H1 (cell line): ENCODE results near the gene PDXDC1. TPM values are rescaled to one million over a fixed set of nuclear protein-coding genes. Genes with fewer than 3 reads are reported as not detected.
"Not testable (repeated sequence)": the region's sequence is repeated elsewhere in the genome, so short reads cannot be mapped to it uniquely, and the experiment has no call there.

Source experiments
- CTCF ChIA-PET: fragments of 300-600 bp; sonication (Branson Sonifier 250); formaldehyde crosslinking; loops from one replicate; lab custom pipeline; 2021; ENCODE audit not compliant: partially characterized antibody; lab: Charles Lee
- POLR2A ChIA-PET: fragments of 300-600 bp; sonication (Branson Sonifier 250); formaldehyde crosslinking; loops from one replicate; lab custom pipeline; 2021; ENCODE audit warnings: inconsistent platforms; ENCODE audit not compliant: partially characterized antibody; lab: Charles Lee
- DNase-seq, 2 experiments: peaks; one replicate each; pipeline versions ENCODE4 v3.0.0 to v3.0.0-alpha.2; 2010 to 2022; ENCODE audit warnings: low spot score in 2 of 2, low read depth in 1 of 2, mixed read lengths in 1 of 2
- FAIRE-seq: peaks from 2 replicates; lab custom pipeline; 2011; peaks lifted over from hg19 to GRCh38; lab: Jason Lieb, UNC
- H2AFZ ChIP-seq: 2 replicates; pipeline ENCODE4 v1.8.1; 2012; ENCODE audit warnings: low read length, inconsistent platforms
- H2AK5ac ChIP-seq: 2 replicates; pipeline ENCODE4 v1.6.1; 2013; ENCODE audit warnings: low read depth, low read length
- H2BK120ac ChIP-seq: replicated peaks from 2 replicates; pipeline ENCODE3; 2013; ENCODE audit warnings: low read depth, low read length, inconsistent platforms
- H2BK12ac ChIP-seq: 2 replicates; pipeline ENCODE4 v1.6.1; 2013; ENCODE audit warnings: low read depth, low read length
- H2BK15ac ChIP-seq: 2 replicates; pipeline ENCODE4 v1.6.1; 2013; ENCODE audit warnings: low read length
- H2BK20ac ChIP-seq: 2 replicates; pipeline ENCODE4 v1.6.1; 2013; ENCODE audit warnings: low read length
- H2BK5ac ChIP-seq: 2 replicates; pipeline ENCODE4 v1.6.1; 2013; ENCODE audit warnings: low read depth, low read length
- H3K14ac ChIP-seq: 2 replicates; pipeline ENCODE4 v1.6.1; 2013; ENCODE audit warnings: inconsistent platforms; ENCODE audit not compliant: insufficient read length
- H3K18ac ChIP-seq: 2 replicates; pipeline ENCODE4 v1.6.1; 2013; ENCODE audit warnings: low read length; ENCODE audit errors: extremely low read depth
- H3K23ac ChIP-seq: 2 replicates; pipeline ENCODE4 v1.6.1; 2013; ENCODE audit warnings: inconsistent platforms; ENCODE audit not compliant: insufficient read length
- H3K23me2 ChIP-seq: 2 replicates; pipeline ENCODE4 v1.6.1; 2013; ENCODE audit warnings: low read depth, low read length
- H3K27ac ChIP-seq: 2 replicates; pipeline ENCODE4 v1.6.1; 2011; ENCODE audit warnings: low read depth, low read length, inconsistent platforms
- H3K27me3 ChIP-seq, 4 experiments: replicated peaks in 1 of 4; 1 replicate in 1 of 4; 2 replicates in 3 of 4; pipeline versions ENCODE4 v1.6.1 to v1.8.1; 2011 to 2013; ENCODE audit warnings: low read length in 3 of 4, mild to moderate bottlenecking in 3 of 4, inconsistent platforms in 2 of 4, mixed read lengths in 2 of 4, moderate library complexity in 1 of 4; ENCODE audit not compliant: control insufficient read depth in 3 of 4, insufficient read depth in 3 of 4; ENCODE audit errors: extremely low read depth in 1 of 4
- H3K36me3 ChIP-seq, 4 experiments: 2 replicates each; pipeline versions ENCODE4 v1.6.1 to v1.8.1; 2011 to 2013; ENCODE audit warnings: mild to moderate bottlenecking in 4 of 4, low read length in 3 of 4, moderate library complexity in 2 of 4, control low read depth in 1 of 4, inconsistent platforms in 1 of 4; ENCODE audit not compliant: insufficient read depth in 4 of 4, control insufficient read depth in 2 of 4
- H3K4ac ChIP-seq: replicated peaks from 2 replicates; pipeline ENCODE3; 2013; ENCODE audit warnings: low read length, low read depth, mixed read lengths, inconsistent platforms; ENCODE audit not compliant: insufficient read length
- H3K4me1 ChIP-seq, 4 experiments: replicated peaks in 1 of 4; 1 replicate in 1 of 4; 2 replicates in 3 of 4; pipeline versions ENCODE4 v1.6.1 to v1.8.1; 2011 to 2013; ENCODE audit warnings: low read length in 3 of 4, inconsistent platforms in 2 of 4, mixed read lengths in 1 of 4; ENCODE audit not compliant: insufficient read depth in 4 of 4, control insufficient read depth in 3 of 4
- H3K4me2 ChIP-seq, 2 experiments: 2 replicates each; pipeline versions ENCODE4 v1.6.1 to v1.8.1; 2011 to 2013; ENCODE audit warnings: low read depth in 2 of 2, low read length in 2 of 2, control low read depth in 1 of 2, inconsistent platforms in 1 of 2, mild to moderate bottlenecking in 1 of 2; ENCODE audit not compliant: insufficient read depth in 1 of 2
- H3K4me3 ChIP-seq, 4 experiments: fragments of 200-600, 300-600 bp in 1 of 4; sonication (generic), shearing (Covaris generic), sonication (Bioruptor Twin) in 1 of 4; 2 replicates each; pipeline versions ENCODE4 v1.5.1 to v1.8.1; 2011 to 2016; ENCODE audit warnings: low read length in 4 of 4, low read depth in 3 of 4, control low read depth in 2 of 4, inconsistent platforms in 2 of 4, mild to moderate bottlenecking in 2 of 4, mixed read lengths in 1 of 4, moderate library complexity in 1 of 4; ENCODE audit not compliant: insufficient read depth in 2 of 4; ENCODE audit errors: extremely low read depth in 1 of 4
- H3K56ac ChIP-seq: replicated peaks from 2 replicates; pipeline ENCODE3; 2013; ENCODE audit warnings: low read depth, mild to moderate bottlenecking, mixed read lengths, low read length, inconsistent platforms; ENCODE audit not compliant: insufficient read length
- H3K79me1 ChIP-seq: 2 replicates; pipeline ENCODE4 v1.6.1; 2013; ENCODE audit warnings: low read depth, low read length, control low read depth
- H3K79me2 ChIP-seq, 2 experiments: 2 replicates each; pipeline versions ENCODE4 v1.6.1 to v1.8.1; 2012 to 2013; ENCODE audit warnings: low read length in 2 of 2, mild to moderate bottlenecking in 2 of 2, inconsistent platforms in 1 of 2; ENCODE audit not compliant: insufficient read depth in 2 of 2, control insufficient read depth in 1 of 2
- H3K9ac ChIP-seq, 4 experiments: replicated peaks in 1 of 4; 1 replicate in 1 of 4; 2 replicates in 3 of 4; pipeline versions ENCODE4 v1.6.1 to v1.8.1; 2011 to 2013; ENCODE audit warnings: low read depth in 3 of 4, low read length in 3 of 4, control low read depth in 2 of 4, mild to moderate bottlenecking in 2 of 4, moderate library complexity in 2 of 4, inconsistent platforms in 1 of 4; ENCODE audit errors: extremely low read depth in 1 of 4
- H3K9me3 ChIP-seq, 2 experiments: 2 replicates each; pipeline versions ENCODE4 v1.6.1 to v1.8.1; 2012 to 2013; ENCODE audit warnings: mild to moderate bottlenecking in 2 of 2, moderate library complexity in 2 of 2, control low read depth in 1 of 2, inconsistent platforms in 1 of 2, low read depth in 1 of 2, low read length in 1 of 2, mixed read lengths in 1 of 2; ENCODE audit not compliant: insufficient read depth in 2 of 2
- H4K20me1 ChIP-seq, 2 experiments: replicated peaks in 1 of 2; 2 replicates each; pipeline versions ENCODE3 to v1.8.1; 2011 to 2013; ENCODE audit warnings: inconsistent platforms in 2 of 2, low read length in 2 of 2, mild to moderate bottlenecking in 1 of 2; ENCODE audit not compliant: insufficient read depth in 2 of 2, control insufficient read depth in 1 of 2
- H4K5ac ChIP-seq: 2 replicates; pipeline ENCODE4 v1.6.1; 2013; ENCODE audit warnings: low read length, low read depth, mixed read lengths, inconsistent platforms; ENCODE audit not compliant: insufficient read length
- H4K8ac ChIP-seq: 2 replicates; pipeline ENCODE4 v1.8.0; 2013; ENCODE audit warnings: mild to moderate bottlenecking, moderate library complexity, low read length, inconsistent platforms; ENCODE audit not compliant: insufficient read depth; ENCODE audit errors: extremely low read depth
- H4K91ac ChIP-seq: replicated peaks from 2 replicates; pipeline ENCODE3; 2013; ENCODE audit warnings: low read length, mixed read lengths, inconsistent platforms; ENCODE audit not compliant: insufficient read length
- JUN ChIP-seq: IDR thresholded peaks from 2 replicates; pipeline ENCODE4 v1.6.1; 2011; ENCODE audit warnings: low read depth, mild to moderate bottlenecking, improper control_type of control experiment, low read length
- SIN3A ChIP-seq, 2 experiments: IDR thresholded peaks in 1 of 2; conservative IDR thresholded peaks in 1 of 2; 2 replicates each; pipeline ENCODE4 v1.6.1; 2011 to 2012; ENCODE audit warnings: low read length in 2 of 2, improper control_type of control experiment in 1 of 2, low read depth in 1 of 2, mild to moderate bottlenecking in 1 of 2
- SUZ12 ChIP-seq: fragments of 200-600 bp; sonication (generic); IDR thresholded peaks from 2 replicates; pipeline ENCODE4 v1.6.1; 2012; ENCODE audit warnings: mild to moderate bottlenecking, inconsistent platforms, low read length, moderate library complexity, mixed read lengths
- WGBS, 2 experiments: shearing (Covaris generic) in 1 of 2; methylation state at CpG; one replicate each; pipeline versions ENCODE4 v1.1.6 to v1.1.7; 2013 to 2015; ENCODE audit warnings: low lambda C conversion rate in 2 of 2, mixed read lengths in 2 of 2, inconsistent platforms in 1 of 2, low coverage in 1 of 2, missing lambda C conversion rate in 1 of 2; ENCODE audit not compliant: insufficient replicate concordance in 2 of 2, insufficient coverage in 1 of 2, insufficient read length in 1 of 2; ENCODE audit errors: extremely low coverage in 1 of 2, missing lambda C conversion rate in 1 of 2; 5-methylcytosine and 5-hydroxymethylcytosine counted together
- polyA plus RNA-seq, 7 experiments: library from polyadenylated mRNA; depleted of rRNA in 3 of 7; stranded (reverse) in 5 of 7; unstranded in 2 of 7; fragments of >200 nt in 5 of 7; fragments of 200-250 nt in 2 of 7; gene quantifications; 1 replicate in 5 of 7; 2 replicates in 1 of 7; 4 replicates in 1 of 7; pipeline versions ENCODE4 v1.2.1 to v1.2.3, GENCODE V29; 2011 to 2013; ENCODE audit warnings: missing spikeins in 2 of 7, mixed read lengths in 2 of 7
- total RNA-seq: library from RNA; stranded (reverse); fragmentation: NEBNext Ultra II Directional; extraction: Animal tissue kit (Norgen Biotek cat#: 25700); gene quantifications from 2 replicates; pipeline ENCODE4 v1.2.1, GENCODE V29; 2021
- TF ChIP-seq, protein P1 (sequence below): IDR thresholded peaks from 2 replicates; pipeline ENCODE4 v1.6.1; 2011; ENCODE audit warnings: low read length, improper control_type of control experiment
- TF ChIP-seq, protein P2 (sequence below): IDR thresholded peaks from 2 replicates; pipeline ENCODE4 v1.6.1; 2012; ENCODE audit warnings: low read length, inconsistent platforms

The PDXDC1 gene
- total and polyA plus RNA-seq, 2 of the 8 experiments (the other 6 are each of a cell fraction or from before 2014, with no cell fraction given) = 56.6 to 118 TPM

DNA sequence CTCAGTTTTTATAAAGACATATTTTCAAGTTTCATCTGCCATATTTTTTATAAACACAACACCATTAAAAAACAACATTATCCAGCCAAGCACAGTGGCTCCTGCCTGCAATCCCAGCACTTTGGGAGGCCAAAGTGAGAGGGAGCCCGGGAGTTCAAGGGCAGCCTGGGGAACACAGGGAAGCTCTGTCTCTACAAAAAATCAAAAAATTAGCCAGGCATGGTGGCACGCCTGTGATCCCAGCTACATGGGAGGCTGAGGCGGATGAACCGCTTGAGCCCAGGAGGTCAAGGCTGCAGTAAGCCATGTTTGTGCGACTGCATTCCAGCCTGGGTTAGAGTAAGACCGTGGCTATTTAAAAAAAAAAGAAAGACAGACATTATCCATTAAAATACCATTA lies 98.3 kb downstream of the PDXDC1 start (continued):
- TF ChIP-seq, protein P1, sequence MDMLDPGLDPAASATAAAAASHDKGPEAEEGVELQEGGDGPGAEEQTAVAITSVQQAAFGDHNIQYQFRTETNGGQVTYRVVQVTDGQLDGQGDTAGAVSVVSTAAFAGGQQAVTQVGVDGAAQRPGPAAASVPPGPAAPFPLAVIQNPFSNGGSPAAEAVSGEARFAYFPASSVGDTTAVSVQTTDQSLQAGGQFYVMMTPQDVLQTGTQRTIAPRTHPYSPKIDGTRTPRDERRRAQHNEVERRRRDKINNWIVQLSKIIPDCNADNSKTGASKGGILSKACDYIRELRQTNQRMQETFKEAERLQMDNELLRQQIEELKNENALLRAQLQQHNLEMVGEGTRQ = no peak
- TF ChIP-seq SUZ12 (no peak), JUN (no peak), SIN3A (conservative IDR thresholded peaks at IDR 0.05 in 1 of 2, IDR thresholded peaks at IDR 0.05 in 1 of 2; ENCODE audit: low read depth in 1 of 2, low read length in 2 of 2) (no peak)
- TF ChIP-seq, protein P2, sequence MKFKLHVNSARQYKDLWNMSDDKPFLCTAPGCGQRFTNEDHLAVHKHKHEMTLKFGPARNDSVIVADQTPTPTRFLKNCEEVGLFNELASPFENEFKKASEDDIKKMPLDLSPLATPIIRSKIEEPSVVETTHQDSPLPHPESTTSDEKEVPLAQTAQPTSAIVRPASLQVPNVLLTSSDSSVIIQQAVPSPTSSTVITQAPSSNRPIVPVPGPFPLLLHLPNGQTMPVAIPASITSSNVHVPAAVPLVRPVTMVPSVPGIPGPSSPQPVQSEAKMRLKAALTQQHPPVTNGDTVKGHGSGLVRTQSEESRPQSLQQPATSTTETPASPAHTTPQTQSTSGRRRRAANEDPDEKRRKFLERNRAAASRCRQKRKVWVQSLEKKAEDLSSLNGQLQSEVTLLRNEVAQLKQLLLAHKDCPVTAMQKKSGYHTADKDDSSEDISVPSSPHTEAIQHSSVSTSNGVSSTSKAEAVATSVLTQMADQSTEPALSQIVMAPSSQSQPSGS = no peak
- TF ChIP-seq, all 59 proteins: peak for 0

DNA sequence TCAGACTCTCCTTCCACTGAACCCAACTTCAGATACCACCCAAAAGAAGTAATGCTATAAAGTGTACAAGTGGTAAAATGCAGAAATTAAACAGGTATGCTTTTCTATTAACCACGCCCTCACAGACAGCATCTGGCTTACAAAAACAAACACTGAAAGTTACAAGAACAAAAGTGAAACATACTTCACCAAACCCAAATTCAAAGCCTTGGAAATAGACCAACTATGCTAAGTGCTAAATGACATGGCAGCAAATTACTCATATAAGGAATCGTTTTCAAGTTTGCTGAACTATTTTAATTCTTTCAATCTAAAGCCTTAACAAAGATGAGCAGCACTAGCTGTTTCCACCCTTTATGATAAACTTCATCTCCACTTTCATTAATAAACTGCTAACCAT lies 101.3 kb downstream of the PDXDC1 start:
- not testable (repeated sequence) for H3K4me1 ChIP-seq, FAIRE-seq, H3K4me2 ChIP-seq, H3K56ac ChIP-seq, H3K27me3 ChIP-seq, H3K9ac ChIP-seq, H4K8ac ChIP-seq, H2AK5ac ChIP-seq, H3K23ac ChIP-seq, DNase-seq, H4K5ac ChIP-seq, H3K79me1 ChIP-seq, H3K18ac ChIP-seq, H4K91ac ChIP-seq, H3K27ac ChIP-seq, H2BK5ac ChIP-seq, H2BK120ac ChIP-seq, H3K4me3 ChIP-seq, H3K4ac ChIP-seq, H2BK15ac ChIP-seq, H3K9me3 ChIP-seq, H3K79me2 ChIP-seq, H3K23me2 ChIP-seq, H2BK12ac ChIP-seq, H3K14ac ChIP-seq, H2AFZ ChIP-seq, H2BK20ac ChIP-seq, H4K20me1 ChIP-seq
- WGBS, 2 experiments = 83% methylated on average over 2 of the region's 2 CpGs; no CpG with 5 or more reads in 1 of the 2 experiments
- POLR2A ChIA-PET = interaction anchor here (0.7 to 1.2 kb wide), 3 partner anchors 12 to 18 kb away, joined by 3 to 5 read pairs (median 3); partner anchors contain the start of gene RRN3
- CTCF ChIA-PET = interaction anchor here (0.9 kb wide), 1 partner anchor 18 kb away, joined by 5 read pairs; no protein-coding TSS in a partner anchor
- H3K36me3 ChIP-seq = peaks cover 5 to 55% (median 33%) of the 10 kb centered on the region in 4 experiments
